Measurements from ENCODE around the gene TFAP2D.

Gene TFAP2D

GRCh38 chr6:50819466-50819903 lies 106.2 kb downstream of the TFAP2D start:
- peak; percentile 32 for DNase-seq (ENCODE audit: low spot score)

- peak; percentile 22 for DNase-seq (ENCODE audit: low spot score)
These were observed 106.9 kb downstream of the TFAP2D start for GRCh38 chr6:50819904-50820868.

- DNase-seq (ENCODE audit: low spot score): no peak
These were observed 107.5 kb downstream of the TFAP2D start for GRCh38 chr6:50820869-50821264.

- no peak for DNase-seq (ENCODE audit: low spot score)
These were observed 108.2 kb downstream of the TFAP2D start for GRCh38 chr6:50821441-50822077.

GRCh38 chr6:50822078-50822476 lies 108.8 kb downstream of the TFAP2D start:
- DNase-seq (ENCODE audit: low spot score): no peak

All from HuH-7.5 (cell line).